Glomerular visceral epithelial cell (primary cell): ENCODE data around the gene SEC61A1.

ENCODE experiments used
- DNase-seq: peaks from one replicate; pipeline ENCODE4 v3.0.0-alpha.2; 2016; ENCODE audit errors: extremely low spot score

Gene SEC61A1

DNA sequence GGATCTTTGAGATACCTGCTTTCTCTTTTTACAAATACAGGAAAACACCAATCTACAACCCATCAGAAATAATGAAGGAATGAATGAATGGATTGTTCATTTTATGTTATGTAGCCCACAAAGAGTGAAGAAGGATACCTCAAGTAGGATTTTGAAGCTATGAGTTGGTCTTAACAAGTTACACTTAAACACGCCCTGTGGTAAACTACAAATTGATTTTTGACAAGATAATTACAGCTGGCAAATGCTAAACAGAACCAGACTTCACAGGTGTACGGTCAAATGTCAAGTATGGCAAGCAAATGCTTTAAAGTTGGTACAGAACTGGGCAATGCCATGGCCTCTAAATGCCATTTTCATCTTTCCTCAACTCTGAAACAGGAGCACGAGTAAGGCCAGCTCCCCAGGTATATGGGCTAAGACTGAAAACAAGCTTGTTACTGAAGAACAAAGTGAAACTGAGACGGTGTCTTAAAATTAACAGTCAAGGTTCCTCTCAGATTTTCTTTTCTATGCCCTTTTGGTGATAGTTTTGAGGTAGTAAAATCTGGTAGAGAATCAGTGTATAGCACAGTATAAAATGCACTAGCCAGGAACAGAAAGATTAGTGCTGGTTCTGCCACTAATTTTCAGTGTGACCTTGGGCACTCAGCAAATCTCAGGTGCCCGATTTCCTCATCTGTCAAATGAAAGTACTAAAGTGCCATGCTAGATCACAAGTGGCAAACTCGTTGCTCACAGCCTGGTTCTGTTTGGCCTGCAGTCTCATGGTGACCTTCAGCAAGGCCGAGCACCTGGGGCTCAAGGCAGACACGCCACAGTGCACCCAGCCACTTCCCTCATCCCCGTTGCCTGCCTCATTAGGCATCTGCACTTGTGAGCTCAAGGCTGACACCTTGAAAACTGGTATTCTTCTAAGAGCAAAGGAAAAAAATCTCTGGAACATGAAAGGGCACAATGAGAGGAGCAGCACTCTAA lies 61.9 kb downstream of the SEC61A1 start:
- DNase-seq = peak; percentile 53
